GM12891 (cell line): ENCODE results near the gene ACYP1.

Source experiments
- DNase-seq: peaks from one replicate; pipeline ENCODE4 v3.0.0; 2011; ENCODE audit warnings: low spot score; ENCODE audit not compliant: insufficient read length
- FAIRE-seq: peaks from 2 replicates; lab custom pipeline; 2011; peaks lifted over from hg19 to GRCh38; lab: Jason Lieb, UNC
- PAX5 ChIP-seq: IDR thresholded peaks from 2 replicates; pipeline ENCODE4 v1.6.1; 2011; ENCODE audit warnings: low read length, moderate library complexity, mild to moderate bottlenecking; ENCODE audit not compliant: insufficient read depth, severe bottlenecking
- POLR2A ChIP-seq: IDR thresholded peaks from 2 replicates; pipeline ENCODE4 v1.6.1; 2011; ENCODE audit warnings: low read depth, low read length, control low read depth
- POLR2AphosphoS5 ChIP-seq: IDR thresholded peaks from 2 replicates; pipeline ENCODE4 v1.6.1; 2011; ENCODE audit warnings: low read depth, low read length, control low read depth
- POU2F2 ChIP-seq: IDR thresholded peaks from 2 replicates; pipeline ENCODE4 v1.6.1; 2011; ENCODE audit warnings: low read depth, mild to moderate bottlenecking, control low read depth, low read length, moderate library complexity
- SPI1 ChIP-seq: IDR thresholded peaks from 2 replicates; pipeline ENCODE4 v1.6.1; 2011; ENCODE audit warnings: low read depth, low read length, control low read depth
- TAF1 ChIP-seq: IDR thresholded peaks from 2 replicates; pipeline ENCODE4 v1.6.1; 2011; ENCODE audit warnings: low read depth, low read length, control low read depth

The ACYP1 gene

GRCh38 chr14:75092698-75093097, 28.9 kb upstream of the ACYP1 start:
- DNase-seq (no peak), FAIRE-seq (no peak)
- TF ChIP-seq POLR2A (no peak), POU2F2 (no peak), TAF1 (no peak), SPI1 (no peak), PAX5 (no peak), POLR2AphosphoS5 (no peak)

DNA sequence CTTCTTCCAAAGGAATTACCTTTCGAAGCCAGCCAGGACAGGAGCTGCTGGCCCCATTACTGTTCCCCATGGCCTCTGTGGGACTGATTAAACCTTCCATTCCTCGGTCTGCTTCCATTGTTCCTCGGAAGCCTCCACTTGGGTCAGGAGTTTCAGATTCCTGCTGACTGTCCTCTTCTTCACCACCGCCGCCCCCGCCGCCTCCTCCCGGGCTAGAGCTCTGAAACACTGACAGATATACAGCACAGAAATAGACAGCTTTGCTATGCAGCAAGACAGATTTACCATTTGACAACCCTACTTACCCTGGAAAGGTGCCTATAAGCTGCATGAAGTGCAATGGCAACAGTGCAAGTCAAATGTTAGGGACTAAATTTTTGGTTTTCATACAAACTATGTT, 27.4 kb upstream of the ACYP1 start:
- no peak for DNase-seq
- TF ChIP-seq TAF1 (no peak), POLR2AphosphoS5 (no peak), POLR2A (no peak)
- no peak for FAIRE-seq

GRCh38 chr14:75090353-75090752, 26.5 kb upstream of the ACYP1 start:
- TF ChIP-seq PAX5 (no peak), POU2F2 (no peak), POLR2AphosphoS5 (no peak), SPI1 (no peak), POLR2A (no peak), TAF1 (no peak)
- no peak for FAIRE-seq
- no peak for DNase-seq

GRCh38 chr14:75088566-75089373, 24.9 kb upstream of the ACYP1 start:
- TF ChIP-seq POU2F2: no peak
- FAIRE-seq (peak; percentile 72), DNase-seq (peak; percentile 15)

- FAIRE-seq: no peak
- DNase-seq: no peak
- TF ChIP-seq SPI1: no peak
- no peak for TF ChIP-seq TAF1
- TF ChIP-seq PAX5: no peak
- TF ChIP-seq POLR2AphosphoS5: no peak
- no peak for TF ChIP-seq POU2F2
Observed at GRCh38 chr14:75088153-75088552, 24.3 kb upstream of the ACYP1 start.

DNA sequence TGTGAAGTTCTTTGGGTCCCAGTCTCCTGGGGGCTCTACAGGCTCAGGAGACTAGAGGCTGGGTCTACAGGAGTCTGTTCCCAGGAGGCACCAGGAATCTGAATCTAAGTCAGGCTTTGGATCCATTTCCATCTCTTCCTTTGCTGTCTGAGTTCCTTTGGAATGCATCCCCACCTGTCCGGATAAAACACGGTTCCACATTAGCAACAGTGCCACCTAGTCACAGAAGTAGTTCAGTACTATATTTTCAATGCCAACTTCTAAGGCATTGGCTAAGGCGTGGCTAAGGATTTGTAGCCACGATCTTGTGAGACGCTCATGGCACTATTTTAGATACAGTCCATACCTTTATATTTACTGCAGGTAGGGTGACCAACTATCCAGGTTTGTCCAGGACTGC, 20.7 kb upstream of the ACYP1 start:
- no peak for TF ChIP-seq SPI1
- no peak for TF ChIP-seq PAX5
- TF ChIP-seq POU2F2: no peak
- no peak for TF ChIP-seq POLR2AphosphoS5
- TF ChIP-seq TAF1: no peak
- no peak for TF ChIP-seq POLR2A
- FAIRE-seq (no peak), DNase-seq (no peak)

- TF ChIP-seq PAX5 (no peak), POLR2A (no peak), SPI1 (no peak), POLR2AphosphoS5 (no peak), TAF1 (no peak), POU2F2 (no peak)
- DNase-seq (no peak), FAIRE-seq (no peak)
Observed at GRCh38 chr14:75083271-75083670, 19.4 kb upstream of the ACYP1 start.

DNA sequence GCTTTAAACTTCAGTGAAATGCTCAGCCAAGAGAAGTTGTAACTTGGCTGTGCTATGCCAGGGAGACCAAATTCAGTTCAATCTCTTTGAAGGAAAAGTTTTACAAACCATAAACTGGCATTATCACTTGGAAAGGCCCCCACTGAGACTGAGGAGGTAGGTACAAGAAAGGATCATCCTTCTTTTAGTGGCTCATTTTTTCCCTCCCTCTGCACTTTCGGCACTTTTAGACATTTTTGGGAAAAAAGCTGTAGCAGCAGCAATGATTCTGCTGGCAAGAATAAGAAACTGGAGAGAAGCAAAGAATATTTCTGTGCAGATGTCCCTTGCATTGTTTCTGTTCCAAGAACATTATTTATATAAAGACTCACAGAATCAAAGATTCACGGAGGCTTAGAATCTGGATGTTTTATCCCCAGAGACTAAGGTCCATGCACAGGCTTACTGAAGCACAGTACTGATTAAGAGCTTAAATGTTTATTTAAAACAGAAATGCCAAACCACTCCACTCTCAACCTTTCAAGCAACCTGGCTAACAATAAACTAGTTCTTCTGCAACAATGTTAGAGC, 17.9 kb upstream of the ACYP1 start:
- FAIRE-seq (no peak), DNase-seq (no peak)
- no peak for TF ChIP-seq POLR2A
- TF ChIP-seq TAF1: no peak
- no peak for TF ChIP-seq SPI1
- no peak for TF ChIP-seq POLR2AphosphoS5
- TF ChIP-seq PAX5: no peak
- TF ChIP-seq POU2F2: no peak

- DNase-seq: no peak
- no peak for TF ChIP-seq TAF1
- TF ChIP-seq SPI1: no peak
- no peak for TF ChIP-seq POLR2AphosphoS5
- no peak for TF ChIP-seq POU2F2
- no peak for TF ChIP-seq POLR2A
- TF ChIP-seq PAX5: no peak
- no peak for FAIRE-seq
Observed at GRCh38 chr14:75079521-75079920, 15.7 kb upstream of the ACYP1 start.

DNA sequence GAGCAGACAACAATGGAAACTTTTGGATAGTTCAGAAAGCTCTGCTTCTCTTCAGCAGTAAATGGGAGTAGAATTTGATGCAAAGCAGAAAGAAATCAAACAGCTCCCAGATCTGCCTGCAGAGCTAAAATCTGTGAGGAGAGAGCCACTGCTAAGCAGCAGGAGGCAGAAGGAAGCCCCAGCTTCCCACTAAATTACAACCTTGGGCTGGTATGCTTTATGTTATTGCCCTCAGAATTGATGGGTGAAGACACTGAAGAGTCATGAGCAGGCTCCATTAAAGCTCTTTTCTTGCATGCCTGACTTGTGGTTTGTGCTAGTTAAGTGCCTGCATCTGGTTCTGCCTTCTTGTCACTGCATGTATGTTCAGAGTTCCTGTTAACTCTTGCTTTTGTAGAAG, 14.0 kb upstream of the ACYP1 start:
- DNase-seq (no peak), FAIRE-seq (no peak)
- TF ChIP-seq POLR2A (no peak), POLR2AphosphoS5 (no peak), POU2F2 (no peak), PAX5 (no peak), TAF1 (no peak), SPI1 (no peak)

DNA sequence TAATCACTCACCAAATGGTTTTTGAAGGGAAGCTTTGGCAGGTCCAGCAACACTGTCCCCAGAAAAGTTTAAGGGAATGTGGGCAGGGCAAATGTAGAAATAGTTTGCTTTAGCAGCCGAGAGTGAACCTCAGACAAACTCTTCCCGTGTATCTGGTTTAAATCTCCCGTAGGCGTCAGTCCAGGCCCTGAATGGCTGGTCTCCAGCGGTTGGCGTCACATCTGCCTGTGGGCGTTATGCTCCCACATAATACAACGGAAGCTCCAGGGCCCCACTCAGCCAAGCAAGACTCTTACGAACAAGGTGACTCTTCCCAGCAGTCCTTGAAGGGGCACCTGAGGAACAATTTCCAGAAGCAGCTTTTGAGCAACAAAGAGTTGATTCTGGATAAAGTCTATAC, 6.6 kb upstream of the ACYP1 start:
- DNase-seq (no peak), FAIRE-seq (no peak)
- no peak for TF ChIP-seq POLR2AphosphoS5
- no peak for TF ChIP-seq TAF1
- TF ChIP-seq POLR2A: no peak
- no peak for TF ChIP-seq POU2F2
- TF ChIP-seq PAX5: no peak
- TF ChIP-seq SPI1: no peak
